ENCODE measurements around the gene C6orf136. TPM values are rescaled to one million over a fixed set of nuclear protein-coding genes. Genes with fewer than 3 reads are reported as not detected.
A peak's percentile ranks its signal among the peaks of the same experiment; 100 is the strongest.

The C6orf136 gene
- total and polyA plus RNA-seq, 9 of the 15 experiments (the other 6 are each of a cell fraction or from before 2014, with no cell fraction given) = 14.1 to 63.1 (median 18.4) TPM

- no peak; the same call in 1 of the 2 replicates for TF ChIP-seq ZNF175 (CRISPR knock-in tag; IDR thresholded peaks at IDR 0.05; ENCODE audit: low read depth)
- peak; percentile 70 for TF ChIP-seq ZNF24 (IDR thresholded peaks at IDR 0.05)
- TF ChIP-seq NFRKB (IDR thresholded peaks at IDR 0.05; ENCODE audit: low read depth) = peak; percentile 63
- no peak for TF ChIP-seq HOXB6 (CRISPR knock-in tag; IDR thresholded peaks at IDR 0.05; ENCODE audit: borderline replicate concordance)
- TF ChIP-seq CHD1 (IDR thresholded peaks at IDR 0.05; ENCODE audit: low read length) = peak; percentile 26
- peak; percentile 83; the same call in 1 of the 2 replicates for TF ChIP-seq SMAD4 (CRISPR knock-in tag; conservative IDR thresholded peaks at IDR 0.05)
- no peak for TF ChIP-seq ZNF354B (CRISPR knock-in tag; IDR thresholded peaks at IDR 0.05)
- peak; percentile 82 for TF ChIP-seq CXXC5 (CRISPR knock-in tag; IDR thresholded peaks at IDR 0.05)
- TF ChIP-seq MTA1 (IDR thresholded peaks at IDR 0.05; ENCODE audit: borderline replicate concordance) = peak; percentile 93
- 0 out of 2 replicates have a peak, but pooled peaks have one; percentile 39 for TF ChIP-seq ZNF232 (CRISPR knock-in tag; IDR thresholded peaks at IDR 0.05)
- TF ChIP-seq FOXJ3 (CRISPR knock-in tag; IDR thresholded peaks at IDR 0.05) = no peak
- TF ChIP-seq, protein P1, sequence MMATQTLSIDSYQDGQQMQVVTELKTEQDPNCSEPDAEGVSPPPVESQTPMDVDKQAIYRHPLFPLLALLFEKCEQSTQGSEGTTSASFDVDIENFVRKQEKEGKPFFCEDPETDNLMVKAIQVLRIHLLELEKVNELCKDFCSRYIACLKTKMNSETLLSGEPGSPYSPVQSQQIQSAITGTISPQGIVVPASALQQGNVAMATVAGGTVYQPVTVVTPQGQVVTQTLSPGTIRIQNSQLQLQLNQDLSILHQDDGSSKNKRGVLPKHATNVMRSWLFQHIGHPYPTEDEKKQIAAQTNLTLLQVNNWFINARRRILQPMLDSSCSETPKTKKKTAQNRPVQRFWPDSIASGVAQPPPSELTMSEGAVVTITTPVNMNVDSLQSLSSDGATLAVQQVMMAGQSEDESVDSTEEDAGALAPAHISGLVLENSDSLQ (IDR thresholded peaks at IDR 0.05) = peak; percentile 85
- no peak for TF ChIP-seq ZNF398 (CRISPR knock-in tag; IDR thresholded peaks at IDR 0.05)
- no peak for TF ChIP-seq HNRNPK (IDR thresholded peaks at IDR 0.05; ENCODE audit: low read depth, low read length, poor library complexity, severe bottlenecking)
- 0 out of 2 replicates have a peak, but pooled peaks have one; percentile 64 for TF ChIP-seq ETV5 (CRISPR knock-in tag; IDR thresholded peaks at IDR 0.05; ENCODE audit: low read depth)
- TF ChIP-seq, protein P2, sequence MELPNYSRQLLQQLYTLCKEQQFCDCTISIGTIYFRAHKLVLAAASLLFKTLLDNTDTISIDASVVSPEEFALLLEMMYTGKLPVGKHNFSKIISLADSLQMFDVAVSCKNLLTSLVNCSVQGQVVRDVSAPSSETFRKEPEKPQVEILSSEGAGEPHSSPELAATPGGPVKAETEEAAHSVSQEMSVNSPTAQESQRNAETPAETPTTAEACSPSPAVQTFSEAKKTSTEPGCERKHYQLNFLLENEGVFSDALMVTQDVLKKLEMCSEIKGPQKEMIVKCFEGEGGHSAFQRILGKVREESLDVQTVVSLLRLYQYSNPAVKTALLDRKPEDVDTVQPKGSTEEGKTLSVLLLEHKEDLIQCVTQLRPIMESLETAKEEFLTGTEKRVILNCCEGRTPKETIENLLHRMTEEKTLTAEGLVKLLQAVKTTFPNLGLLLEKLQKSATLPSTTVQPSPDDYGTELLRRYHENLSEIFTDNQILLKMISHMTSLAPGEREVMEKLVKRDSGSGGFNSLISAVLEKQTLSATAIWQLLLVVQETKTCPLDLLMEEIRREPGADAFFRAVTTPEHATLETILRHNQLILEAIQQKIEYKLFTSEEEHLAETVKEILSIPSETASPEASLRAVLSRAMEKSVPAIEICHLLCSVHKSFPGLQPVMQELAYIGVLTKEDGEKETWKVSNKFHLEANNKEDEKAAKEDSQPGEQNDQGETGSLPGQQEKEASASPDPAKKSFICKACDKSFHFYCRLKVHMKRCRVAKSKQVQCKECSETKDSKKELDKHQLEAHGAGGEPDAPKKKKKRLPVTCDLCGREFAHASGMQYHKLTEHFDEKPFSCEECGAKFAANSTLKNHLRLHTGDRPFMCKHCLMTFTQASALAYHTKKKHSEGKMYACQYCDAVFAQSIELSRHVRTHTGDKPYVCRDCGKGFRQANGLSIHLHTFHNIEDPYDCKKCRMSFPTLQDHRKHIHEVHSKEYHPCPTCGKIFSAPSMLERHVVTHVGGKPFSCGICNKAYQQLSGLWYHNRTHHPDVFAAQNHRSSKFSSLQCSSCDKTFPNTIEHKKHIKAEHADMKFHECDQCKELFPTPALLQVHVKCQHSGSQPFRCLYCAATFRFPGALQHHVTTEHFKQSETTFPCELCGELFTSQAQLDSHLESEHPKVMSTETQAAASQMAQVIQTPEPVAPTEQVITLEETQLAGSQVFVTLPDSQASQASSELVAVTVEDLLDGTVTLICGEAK (IDR thresholded peaks at IDR 0.05) = peak; percentile 62
- TF ChIP-seq, protein P2 (CRISPR knock-in tag; IDR thresholded peaks at IDR 0.05) = no peak
Observed at GRCh38 chr6:30686908-30687658, 40.1 kb downstream of the C6orf136 start (continued).

Measured in K562 (cell line).